Activated naive CD4-positive, alpha-beta T cell treated with anti-CD3 and anti-CD28 coated beads, Interleukin-2, amount 50 U/mL, for 72 hours (primary cell): Measurements from ENCODE around the gene ERGIC1. TPM values are rescaled to one million over a fixed set of nuclear protein-coding genes. Genes with fewer than 3 reads are reported as not detected.
A peak's percentile ranks its signal among the peaks of the same experiment; 100 is the strongest.
"Not testable (repeated sequence)": the region's sequence is repeated elsewhere in the genome, so short reads cannot be mapped to it uniquely, and the experiment has no call there.

Experiments used
- ATAC-seq, 2 donors: fragments of 150-1000 bp; cut with Tn5 transposase; 2 replicates each; pipeline ENCODE4 v1.10.0; 2021; ENCODE audit warnings: mild to moderate bottlenecking in 2 of 2, moderate library complexity in 2 of 2
- DNase-seq, 2 donors: peaks; one replicate each; pipeline ENCODE4 v3.0.0; 2021 to 2022; ENCODE audit warnings: low spot score in 2 of 2
- H3K27ac Mint-ChIP-seq, 2 donors: one replicate each; pipeline ENCODE4 v1.8.0; 2022; ENCODE audit warnings: mild to moderate bottlenecking in 2 of 2, mixed read lengths in 2 of 2
- H3K36me3 Mint-ChIP-seq, 2 donors: one replicate each; pipeline ENCODE4 v1.8.0; 2022; ENCODE audit warnings: mixed read lengths in 2 of 2
- H3K9me3 Mint-ChIP-seq, 2 donors: one replicate each; pipeline ENCODE4 v1.8.0; 2022; ENCODE audit warnings: mixed read lengths in 2 of 2
- total RNA-seq, 2 donors: library from RNA; stranded (reverse); gene quantifications; one replicate each; pipeline ENCODE4 v1.2.3, GENCODE V29; 2022

ERGIC1 gene
- 10 to 100 TPM; 37.0 to 52.9 TPM for total RNA-seq

DNA sequence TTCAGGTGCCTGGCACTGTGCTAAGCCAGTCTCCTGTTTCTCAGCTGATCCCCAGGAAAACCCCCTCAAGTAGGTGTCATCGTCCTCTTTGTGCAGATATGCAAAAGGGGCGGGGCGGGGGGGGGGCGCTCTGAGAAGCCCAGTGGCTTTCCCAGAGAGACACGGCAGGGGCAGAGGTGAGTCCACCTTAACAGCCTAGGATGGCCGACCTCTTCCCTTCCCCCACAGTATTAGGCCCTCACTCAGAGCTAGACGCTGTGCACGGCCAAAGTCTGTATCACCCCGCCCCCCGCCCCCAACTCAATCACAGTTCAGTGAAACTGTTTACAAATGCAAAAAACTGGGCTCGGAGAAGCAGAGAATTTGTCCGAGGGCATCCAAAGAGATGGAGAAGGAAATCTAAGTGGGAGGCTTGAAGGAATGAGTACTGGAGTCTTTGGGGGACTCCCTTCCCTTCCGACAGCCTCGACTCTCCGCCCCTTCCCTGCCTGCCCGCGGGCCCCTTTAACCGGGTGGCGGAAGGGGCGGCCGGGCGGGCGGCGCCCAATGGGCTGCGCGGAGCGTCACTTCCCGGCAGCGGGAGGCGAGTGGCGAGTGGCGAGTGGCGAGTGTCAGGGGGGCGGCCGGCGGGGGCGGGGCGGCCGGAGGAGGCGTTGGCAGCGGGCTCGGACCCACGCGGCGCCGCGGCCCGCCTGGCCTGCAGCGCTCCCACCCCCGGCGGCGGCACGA is at the start of gene ERGIC1:
Gene ERGIC1 (plus strand): TSS at position 566 of the 729 bp plus-strand sequence. CDS start 163 bp downstream, at position 729.
- peak within 1 kb of the TSS; percentile 81 for H3K27ac Mint-ChIP-seq
- H3K9me3 Mint-ChIP-seq = no peaks in the 10 kb centered on the region
- ATAC-seq (peak; percentile 93 to 95), DNase-seq (peak; percentile 76 to 81)
- peaks cover 0 to 11% of the 10 kb centered on the region in 2 donors for H3K36me3 Mint-ChIP-seq

- H3K36me3 Mint-ChIP-seq = no peaks in the 10 kb centered on the region
- H3K27ac Mint-ChIP-seq = peak overlapping the region in 1 of 2 donors; percentile 79
- H3K9me3 Mint-ChIP-seq = no peaks in the 10 kb centered on the region
- DNase-seq = no peak
- ATAC-seq = no peak
Observed at GRCh38 chr5:172785429-172786088, 48.5 kb upstream of the ERGIC1 start.

DNA sequence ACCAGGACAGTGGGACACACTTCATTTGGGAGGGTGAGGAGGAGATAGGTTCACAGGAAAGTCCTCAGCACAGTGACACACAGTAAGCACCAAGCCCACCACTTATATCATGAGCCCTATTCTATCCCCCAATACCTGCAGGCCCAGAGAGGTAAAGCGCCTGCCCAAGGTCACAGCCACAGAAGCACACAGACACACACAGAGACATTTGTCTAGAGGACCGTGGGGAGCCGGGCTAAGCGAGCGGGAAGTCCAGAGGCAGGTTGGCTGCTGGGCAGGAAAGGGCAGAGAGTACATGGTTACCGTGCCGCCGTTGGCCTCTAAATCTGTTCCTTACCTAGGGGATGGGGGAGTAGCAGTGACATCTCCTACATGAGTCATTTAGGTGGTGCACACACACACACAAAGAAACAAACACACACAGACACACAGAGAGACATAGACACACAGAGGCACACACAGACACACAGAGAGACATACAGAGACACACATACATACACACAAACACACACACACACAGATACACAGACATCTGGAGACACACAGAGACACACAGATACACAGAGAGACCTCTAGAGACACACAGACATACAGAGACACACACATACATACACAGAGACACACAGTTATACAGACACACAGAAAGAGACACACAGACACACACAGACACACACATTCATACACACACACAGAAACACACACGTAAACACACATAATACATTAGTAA is 47.2 kb upstream of the ERGIC1 start:
- no peak overlapping the region for H3K27ac Mint-ChIP-seq
- ATAC-seq (no peak), DNase-seq (no peak)
- no peaks in the 10 kb centered on the region for H3K9me3 Mint-ChIP-seq
- no peaks in the 10 kb centered on the region for H3K36me3 Mint-ChIP-seq

DNA sequence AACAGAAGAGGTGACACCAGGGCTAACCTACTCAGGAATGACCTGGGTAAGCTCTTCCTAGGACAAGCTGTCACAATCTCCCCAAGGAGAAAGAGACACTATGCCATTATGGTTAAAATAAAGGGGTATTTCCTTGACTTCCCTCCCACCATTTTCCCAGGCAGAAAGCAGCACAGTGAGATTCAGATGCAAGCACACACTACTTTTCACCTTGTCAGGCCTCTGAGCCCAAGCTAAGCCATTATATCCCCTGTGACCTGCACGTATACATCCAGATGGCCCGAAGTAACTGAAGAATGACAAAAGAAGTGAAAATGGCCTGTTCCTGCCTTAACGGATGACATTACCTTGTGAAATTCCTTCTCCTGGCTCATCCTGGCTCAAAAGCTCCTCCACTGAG is 46.5 kb upstream of the ERGIC1 start:
- not testable (repeated sequence) for H3K27ac Mint-ChIP-seq, ATAC-seq, DNase-seq, H3K9me3 Mint-ChIP-seq, H3K36me3 Mint-ChIP-seq

DNA sequence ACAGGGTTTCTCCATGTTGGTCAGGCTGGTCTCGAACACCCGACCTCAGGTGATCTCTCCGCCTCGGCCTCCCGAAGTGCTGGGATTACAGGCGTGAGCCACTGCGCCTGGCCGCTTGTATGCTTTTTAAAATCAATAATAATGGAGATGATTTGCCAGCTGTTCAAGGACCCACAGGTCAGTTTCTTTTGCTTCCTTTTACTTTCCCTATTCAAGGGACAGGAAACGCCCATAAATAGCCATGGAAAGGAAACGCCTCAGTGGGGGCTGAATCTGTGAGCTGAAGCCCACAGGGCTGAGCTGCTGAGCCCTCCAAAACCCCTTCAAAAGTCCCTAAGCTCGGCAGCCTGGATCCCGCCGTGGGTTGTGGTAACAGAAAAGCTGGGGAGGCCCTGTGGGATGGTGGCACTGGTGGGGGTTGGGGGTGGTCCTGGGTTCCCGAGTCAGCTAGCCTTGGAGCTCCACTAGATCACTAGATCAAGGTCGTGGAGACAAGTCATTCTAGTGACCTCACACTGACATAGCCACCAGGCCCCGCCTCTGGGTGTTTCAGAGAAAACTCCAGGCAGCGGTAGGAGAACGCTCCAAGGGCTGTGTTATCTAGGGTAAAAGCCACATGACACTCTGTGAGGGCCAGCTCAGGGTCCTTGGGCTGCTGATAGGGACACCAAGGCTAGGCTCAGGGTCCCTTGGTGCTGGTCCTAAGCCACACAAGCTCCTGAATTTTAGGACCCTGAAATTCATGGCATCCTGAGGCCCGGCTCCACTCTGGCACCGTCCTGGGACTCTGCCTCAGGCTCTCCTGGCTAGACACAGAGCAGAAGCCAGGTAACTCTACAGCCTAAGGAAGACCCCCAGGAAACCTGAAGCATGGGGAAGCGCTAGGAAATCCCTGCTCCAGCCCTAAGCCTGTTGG is 45.0 kb upstream of the ERGIC1 start:
- DNase-seq (no peak), ATAC-seq (peak in 1 of 2 donors; percentile 9)
- H3K27ac Mint-ChIP-seq = no peak overlapping the region
- no peaks in the 10 kb centered on the region for H3K9me3 Mint-ChIP-seq
- H3K36me3 Mint-ChIP-seq = no peaks in the 10 kb centered on the region

GRCh38 chr5:172789687-172790495 is 44.2 kb upstream of the ERGIC1 start:
- Mint-ChIP-seq H3K27ac (no peak overlapping the region), H3K9me3 (no peaks in the 10 kb centered on the region), H3K36me3 (no peaks in the 10 kb centered on the region)
- ATAC-seq (no peak), DNase-seq (no peak)

GRCh38 chr5:172790496-172790889 is 43.6 kb upstream of the ERGIC1 start:
- no peak for ATAC-seq
- H3K36me3 Mint-ChIP-seq = no peaks in the 10 kb centered on the region
- no peak for DNase-seq
- no peak overlapping the region for H3K27ac Mint-ChIP-seq
- H3K9me3 Mint-ChIP-seq = no peaks in the 10 kb centered on the region

DNA sequence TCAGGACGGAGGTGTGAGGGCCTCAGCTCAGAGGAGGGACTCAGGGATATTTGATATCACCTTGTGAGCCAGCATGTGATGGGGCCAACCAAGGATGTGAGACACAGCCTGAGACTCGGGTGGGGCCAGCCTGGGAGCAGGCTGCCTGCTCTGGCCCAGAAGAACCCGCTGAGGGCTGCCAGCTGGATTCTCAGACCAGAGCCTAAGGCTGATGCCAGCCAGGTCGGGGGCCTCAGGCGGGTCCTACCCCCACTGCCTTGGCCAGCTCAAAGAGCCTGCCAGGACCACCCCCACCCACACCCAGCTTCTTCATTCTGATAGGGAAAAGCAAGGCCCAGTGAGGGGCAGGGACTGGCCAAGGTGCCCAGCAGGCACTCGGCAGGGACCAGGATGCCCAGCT is 42.8 kb upstream of the ERGIC1 start:
- H3K27ac Mint-ChIP-seq = no peak overlapping the region
- no peaks in the 10 kb centered on the region for H3K9me3 Mint-ChIP-seq
- DNase-seq = no peak
- H3K36me3 Mint-ChIP-seq = no peaks in the 10 kb centered on the region
- no peak for ATAC-seq

- Mint-ChIP-seq H3K9me3 (no peaks in the 10 kb centered on the region), H3K36me3 (no peaks in the 10 kb centered on the region), H3K27ac (no peak overlapping the region)
- no peak for DNase-seq
- no peak for ATAC-seq
Observed at GRCh38 chr5:172791726-172792445, 42.2 kb upstream of the ERGIC1 start.

DNA sequence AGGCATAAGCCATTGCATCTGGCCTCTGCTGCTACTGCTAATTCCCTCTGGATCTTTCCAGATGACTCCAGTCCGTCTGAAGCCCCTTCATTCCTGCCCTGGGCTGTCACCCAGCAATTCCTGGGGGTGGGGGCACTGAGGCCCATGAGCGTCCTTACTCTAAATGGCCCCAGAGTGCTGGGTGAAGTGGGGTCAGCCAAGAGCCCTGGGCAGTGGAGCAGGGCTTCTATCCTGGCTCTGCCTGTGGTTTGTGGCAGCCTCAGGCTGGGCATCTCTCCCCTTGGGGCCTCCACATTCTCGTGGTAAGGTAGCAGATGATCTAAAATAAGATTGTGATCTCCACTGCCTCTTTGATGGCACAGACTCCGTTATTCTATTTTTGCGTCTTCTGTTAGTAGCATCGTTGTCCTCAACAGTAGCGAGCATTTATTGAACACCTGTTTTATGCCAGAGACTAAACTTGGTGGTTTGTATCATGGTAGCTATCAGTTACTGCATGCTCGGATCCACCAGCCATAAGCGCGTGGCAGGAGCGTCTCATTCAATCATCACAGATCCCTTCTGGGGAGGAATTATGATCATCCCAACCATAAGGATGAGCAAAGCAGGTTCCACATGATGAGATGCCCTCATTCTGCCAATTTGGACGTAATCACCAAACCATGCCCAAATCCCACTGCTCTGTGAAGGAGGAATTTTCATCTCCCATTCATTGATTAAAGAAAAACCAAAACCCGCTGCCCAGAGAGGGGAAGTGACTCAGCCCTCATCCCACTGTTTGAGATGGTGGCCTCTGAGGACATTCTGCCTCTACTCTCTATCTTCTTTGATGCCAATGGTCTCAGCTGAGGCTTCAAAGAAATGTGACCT is 41.1 kb upstream of the ERGIC1 start:
- H3K27ac Mint-ChIP-seq = no peak overlapping the region
- ATAC-seq (no peak), DNase-seq (no peak)
- H3K9me3 Mint-ChIP-seq = no peaks in the 10 kb centered on the region
- no peaks in the 10 kb centered on the region for H3K36me3 Mint-ChIP-seq

GRCh38 chr5:172793577-172794488 is 40.2 kb upstream of the ERGIC1 start:
- Mint-ChIP-seq H3K9me3 (no peaks in the 10 kb centered on the region), H3K36me3 (no peaks in the 10 kb centered on the region)
- peak in 1 of 2 donors; percentile 24 for ATAC-seq

GRCh38 chr5:172795318-172795977 is 38.6 kb upstream of the ERGIC1 start:
- no peak overlapping the region for H3K27ac Mint-ChIP-seq
- ATAC-seq = no peak
- DNase-seq = no peak
- no peaks in the 10 kb centered on the region for H3K36me3 Mint-ChIP-seq
- H3K9me3 Mint-ChIP-seq = no peaks in the 10 kb centered on the region

More at GRCh38 chr5:172793577-172794488, 40.2 kb upstream of the ERGIC1 start:
- H3K27ac Mint-ChIP-seq = no peak overlapping the region
- no peak for DNase-seq

DNA sequence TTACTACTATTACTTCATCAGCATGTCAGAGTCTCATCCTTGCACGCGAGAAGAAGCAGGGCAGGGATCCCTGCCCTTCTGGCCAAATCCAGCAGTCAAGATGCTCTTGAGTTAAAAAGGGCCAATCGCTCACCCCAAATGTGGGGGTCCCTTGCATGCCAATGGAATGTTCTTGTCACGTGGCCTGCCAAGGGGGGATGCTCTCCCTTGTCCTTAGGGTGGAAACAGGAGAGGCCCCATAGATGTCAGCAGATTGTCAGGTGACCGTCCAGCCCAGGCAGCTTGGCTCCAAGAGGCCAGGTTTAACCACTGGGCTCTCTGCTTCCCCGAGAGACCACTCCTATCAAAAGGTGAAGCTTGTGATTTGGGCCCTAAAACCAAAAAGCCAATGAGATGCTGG is 37.7 kb upstream of the ERGIC1 start:
- H3K27ac Mint-ChIP-seq = no peak overlapping the region
- no peak for ATAC-seq
- H3K9me3 Mint-ChIP-seq = no peaks in the 10 kb centered on the region
- no peak for DNase-seq
- no peaks in the 10 kb centered on the region for H3K36me3 Mint-ChIP-seq
